ENCODE results near the gene SRSF4. TPM values are rescaled to one million over a fixed set of nuclear protein-coding genes. Genes with fewer than 3 reads are reported as not detected.
"Not testable (repeated sequence)": the region's sequence is repeated elsewhere in the genome, so short reads cannot be mapped to it uniquely, and the experiment has no call there.

Gene SRSF4
- total RNA-seq, 1 donor, result 44.0 TPM

DNA sequence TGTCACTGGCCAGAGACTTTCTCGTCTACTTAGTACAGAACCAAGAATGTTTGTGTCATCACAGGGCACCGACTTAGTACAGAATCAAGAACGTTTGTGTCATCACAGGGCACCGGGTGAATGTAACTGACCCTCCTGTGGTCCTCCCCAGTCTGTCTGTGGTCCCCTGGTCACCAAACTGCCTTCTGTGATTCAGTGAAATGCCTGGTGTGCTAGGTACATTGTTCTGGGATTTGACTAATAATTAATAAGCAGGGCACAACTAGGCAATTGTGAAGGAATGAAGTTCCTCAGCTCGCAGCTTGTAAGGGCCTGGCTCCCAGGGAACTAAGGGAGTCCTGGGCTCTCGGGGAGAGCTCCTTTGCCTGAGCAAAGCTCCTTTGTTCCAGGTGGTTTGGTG, 41.8 kb upstream of the SRSF4 start:
- TF ChIP-seq, protein P1, sequence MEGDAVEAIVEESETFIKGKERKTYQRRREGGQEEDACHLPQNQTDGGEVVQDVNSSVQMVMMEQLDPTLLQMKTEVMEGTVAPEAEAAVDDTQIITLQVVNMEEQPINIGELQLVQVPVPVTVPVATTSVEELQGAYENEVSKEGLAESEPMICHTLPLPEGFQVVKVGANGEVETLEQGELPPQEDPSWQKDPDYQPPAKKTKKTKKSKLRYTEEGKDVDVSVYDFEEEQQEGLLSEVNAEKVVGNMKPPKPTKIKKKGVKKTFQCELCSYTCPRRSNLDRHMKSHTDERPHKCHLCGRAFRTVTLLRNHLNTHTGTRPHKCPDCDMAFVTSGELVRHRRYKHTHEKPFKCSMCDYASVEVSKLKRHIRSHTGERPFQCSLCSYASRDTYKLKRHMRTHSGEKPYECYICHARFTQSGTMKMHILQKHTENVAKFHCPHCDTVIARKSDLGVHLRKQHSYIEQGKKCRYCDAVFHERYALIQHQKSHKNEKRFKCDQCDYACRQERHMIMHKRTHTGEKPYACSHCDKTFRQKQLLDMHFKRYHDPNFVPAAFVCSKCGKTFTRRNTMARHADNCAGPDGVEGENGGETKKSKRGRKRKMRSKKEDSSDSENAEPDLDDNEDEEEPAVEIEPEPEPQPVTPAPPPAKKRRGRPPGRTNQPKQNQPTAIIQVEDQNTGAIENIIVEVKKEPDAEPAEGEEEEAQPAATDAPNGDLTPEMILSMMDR (IDR thresholded peaks at IDR 0.05; ENCODE audit: insufficient read depth, low read depth, low read length), result no peak
- no peak overlapping the region for H3K4me3 ChIP-seq (ENCODE audit: low read depth, low read length)
- DNase-seq (ENCODE audit: low read depth), result no peak

DNA sequence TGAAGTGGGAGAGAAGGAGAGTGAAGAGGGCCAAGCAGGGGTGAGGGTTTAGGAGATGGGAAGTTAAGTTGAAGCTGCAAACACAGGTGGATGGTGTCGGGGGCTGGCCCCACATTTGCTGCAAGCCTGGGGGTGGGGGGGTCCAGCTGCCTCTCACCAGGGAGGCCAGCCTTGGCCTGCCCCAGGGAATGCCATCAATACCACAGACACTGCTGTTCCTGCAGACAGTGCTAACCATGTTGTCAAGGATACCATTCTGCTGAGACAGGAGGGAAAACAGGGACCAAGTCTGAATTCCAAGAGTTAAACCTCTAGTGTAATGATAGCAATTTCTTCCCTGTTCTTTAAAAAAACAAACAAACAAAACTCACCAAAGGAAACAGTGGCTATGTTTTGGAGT, 41.0 kb upstream of the SRSF4 start:
- DNase-seq (ENCODE audit: low read depth), result no peak
- H3K4me3 ChIP-seq (ENCODE audit: low read depth, low read length), result no peak overlapping the region
- TF ChIP-seq, protein P1 (IDR thresholded peaks at IDR 0.05; ENCODE audit: insufficient read depth, low read depth, low read length), result no peak

DNA sequence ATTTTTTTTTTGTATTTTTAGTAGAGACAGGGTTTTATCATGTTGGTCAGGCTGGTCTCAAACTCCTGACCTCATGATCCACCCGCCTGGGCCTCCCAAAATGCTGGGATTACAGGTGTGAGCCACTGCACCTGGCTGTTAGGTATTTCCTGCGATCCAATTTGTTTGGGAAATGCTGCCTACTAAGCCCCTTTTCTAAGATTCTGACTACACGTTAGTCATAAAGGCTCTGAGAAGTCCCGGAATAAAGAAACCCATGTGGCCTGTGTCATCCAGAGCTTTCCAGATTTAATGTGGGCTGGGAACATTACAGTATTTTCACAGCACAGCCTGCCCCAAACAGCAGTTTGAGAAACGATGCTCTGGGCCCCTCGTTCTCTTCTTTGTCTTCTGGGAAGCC, 40.6 kb upstream of the SRSF4 start:
- DNase-seq (ENCODE audit: low read depth); H3K4me3 ChIP-seq (ENCODE audit: low read depth, low read length): not testable (repeated sequence)

DNA sequence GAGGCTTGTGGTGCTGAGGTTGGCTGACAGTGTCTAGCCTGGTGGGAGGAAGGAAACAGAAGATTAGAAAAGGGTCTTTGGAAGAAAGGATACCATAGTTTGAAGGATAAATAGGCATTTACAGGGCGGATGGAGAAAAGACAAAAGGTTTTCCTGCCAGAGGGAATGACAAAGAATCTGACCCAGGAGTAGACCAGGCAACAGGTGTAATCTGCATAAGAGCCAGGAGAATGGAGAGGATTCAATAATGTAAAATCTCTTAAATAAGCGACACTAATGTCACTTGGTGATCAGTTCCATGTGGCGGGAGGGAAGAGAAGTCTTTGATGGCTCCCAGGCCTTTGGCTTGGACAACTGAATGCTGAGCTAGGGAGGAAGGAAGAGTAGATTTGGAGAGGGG, 39.6 kb upstream of the SRSF4 start:
- TF ChIP-seq, protein P1 (IDR thresholded peaks at IDR 0.05; ENCODE audit: insufficient read depth, low read depth, low read length), result no peak
- DNase-seq (ENCODE audit: low read depth), result no peak
- no peak overlapping the region for H3K4me3 ChIP-seq (ENCODE audit: low read depth, low read length)

DNA sequence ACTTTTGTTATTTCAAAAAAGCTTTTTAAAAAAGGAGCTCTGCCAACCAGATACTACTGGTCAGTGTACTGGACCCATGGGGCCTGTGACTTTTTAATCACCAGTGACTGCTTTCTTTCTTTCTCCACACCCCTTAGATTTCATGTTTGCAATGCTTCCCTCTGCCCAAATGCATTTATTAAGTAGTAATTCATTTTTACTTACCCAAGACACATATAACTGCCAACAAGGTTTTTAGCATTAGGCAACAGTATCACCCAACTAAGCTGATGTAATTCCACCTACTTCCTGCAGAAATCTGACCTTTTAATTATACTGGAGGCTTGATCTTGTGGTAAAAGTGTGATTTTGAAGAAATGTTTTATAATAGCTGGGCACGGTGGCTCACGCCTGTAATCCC, 36.5 kb upstream of the SRSF4 start:
- H3K4me3 ChIP-seq (ENCODE audit: low read depth, low read length), result no peak overlapping the region
- TF ChIP-seq, protein P1 (IDR thresholded peaks at IDR 0.05; ENCODE audit: insufficient read depth, low read depth, low read length), result no peak
- DNase-seq (ENCODE audit: low read depth), result peak; percentile 72

DNA sequence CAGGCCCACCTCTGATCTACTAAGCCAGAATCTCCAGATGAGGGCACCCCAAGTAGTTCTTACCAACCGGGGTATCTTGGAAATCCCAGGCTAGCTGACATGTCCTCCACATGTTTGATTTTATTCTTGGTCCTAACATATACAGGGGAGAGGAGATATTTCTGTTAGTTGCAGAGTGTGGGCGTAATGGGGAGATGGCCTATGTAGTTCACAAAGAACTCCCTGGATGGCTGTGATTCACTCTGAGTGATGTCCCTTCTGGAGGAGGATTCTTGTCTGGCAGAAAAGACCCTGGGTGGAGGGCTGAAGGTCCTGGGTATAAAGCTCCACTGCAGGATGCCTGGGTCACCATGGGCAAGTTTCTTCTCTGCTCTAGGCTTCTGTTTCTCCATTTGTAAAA, 35.9 kb upstream of the SRSF4 start:
- no peak for DNase-seq (ENCODE audit: low read depth)
- H3K4me3 ChIP-seq (ENCODE audit: low read depth, low read length), result no peak overlapping the region
- TF ChIP-seq, protein P1 (IDR thresholded peaks at IDR 0.05; ENCODE audit: insufficient read depth, low read depth, low read length), result no peak

DNA sequence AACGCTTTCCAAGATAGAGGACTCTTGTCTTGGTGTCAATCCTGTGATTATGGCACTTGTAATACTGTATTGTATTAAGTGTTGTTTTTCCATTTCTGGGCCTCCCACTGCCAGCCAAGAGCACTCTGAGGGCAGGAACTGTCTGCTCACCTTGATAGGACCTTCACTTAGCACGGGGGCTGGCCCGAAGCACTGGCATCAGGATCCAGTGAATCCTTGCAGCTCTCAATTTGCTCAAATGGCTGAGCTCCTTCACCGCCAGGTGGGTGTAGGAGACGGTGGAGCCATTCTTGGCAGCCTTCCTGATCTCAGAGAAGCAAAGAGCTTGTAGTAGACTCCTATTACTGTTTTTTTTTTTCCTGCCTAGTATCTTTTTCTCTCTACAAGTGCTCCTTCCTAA, 31.4 kb upstream of the SRSF4 start:
- TF ChIP-seq, protein P1 (IDR thresholded peaks at IDR 0.05; ENCODE audit: insufficient read depth, low read depth, low read length), result no peak
- DNase-seq (ENCODE audit: low read depth), result no peak
- no peak overlapping the region for H3K4me3 ChIP-seq (ENCODE audit: low read depth, low read length)

Data from fibroblast of villous mesenchyme (primary cell).